ENCODE results near the gene BCAT1. TPM values are rescaled to one million over a fixed set of nuclear protein-coding genes. Genes with fewer than 3 reads are reported as not detected.

BCAT1 gene
- total RNA-seq, 4 donors from 2014 or later: 3.9 to 36.3 (median 13.7) TPM

GRCh38 chr12:24920141-24920540 lies 28.8 kb downstream of the BCAT1 start:
- Histone ChIP-seq H3K9me3 (no peaks in the 10 kb centered on the region), H3K4me3 (no peak overlapping the region), H3K4me1 (no peaks in the 10 kb centered on the region), H3K27ac (no peak overlapping the region), H3K36me3 (no peaks in the 10 kb centered on the region), H3K27me3 (no peaks in the 10 kb centered on the region)
- TF ChIP-seq POLR2A (IDR thresholded peaks at IDR 0.05): no peak
- TF ChIP-seq, protein P1, sequence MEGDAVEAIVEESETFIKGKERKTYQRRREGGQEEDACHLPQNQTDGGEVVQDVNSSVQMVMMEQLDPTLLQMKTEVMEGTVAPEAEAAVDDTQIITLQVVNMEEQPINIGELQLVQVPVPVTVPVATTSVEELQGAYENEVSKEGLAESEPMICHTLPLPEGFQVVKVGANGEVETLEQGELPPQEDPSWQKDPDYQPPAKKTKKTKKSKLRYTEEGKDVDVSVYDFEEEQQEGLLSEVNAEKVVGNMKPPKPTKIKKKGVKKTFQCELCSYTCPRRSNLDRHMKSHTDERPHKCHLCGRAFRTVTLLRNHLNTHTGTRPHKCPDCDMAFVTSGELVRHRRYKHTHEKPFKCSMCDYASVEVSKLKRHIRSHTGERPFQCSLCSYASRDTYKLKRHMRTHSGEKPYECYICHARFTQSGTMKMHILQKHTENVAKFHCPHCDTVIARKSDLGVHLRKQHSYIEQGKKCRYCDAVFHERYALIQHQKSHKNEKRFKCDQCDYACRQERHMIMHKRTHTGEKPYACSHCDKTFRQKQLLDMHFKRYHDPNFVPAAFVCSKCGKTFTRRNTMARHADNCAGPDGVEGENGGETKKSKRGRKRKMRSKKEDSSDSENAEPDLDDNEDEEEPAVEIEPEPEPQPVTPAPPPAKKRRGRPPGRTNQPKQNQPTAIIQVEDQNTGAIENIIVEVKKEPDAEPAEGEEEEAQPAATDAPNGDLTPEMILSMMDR (IDR thresholded peaks at IDR 0.05): no peak
- no peak for DNase-seq

- H3K27ac ChIP-seq: no peak overlapping the region
- no peaks in the 10 kb centered on the region for H3K27me3 ChIP-seq
- no peaks in the 10 kb centered on the region for H3K36me3 ChIP-seq
- no peaks in the 10 kb centered on the region for H3K9me3 ChIP-seq
- no peaks in the 10 kb centered on the region for H3K4me1 ChIP-seq
- TF ChIP-seq, protein P1 (IDR thresholded peaks at IDR 0.05): no peak
- TF ChIP-seq POLR2A (IDR thresholded peaks at IDR 0.05): no peak
- H3K4me3 ChIP-seq: no peak overlapping the region
- no peak for DNase-seq
These were observed 29.4 kb downstream of the BCAT1 start for GRCh38 chr12:24919346-24920001.

GRCh38 chr12:24918596-24918995 lies 30.3 kb downstream of the BCAT1 start:
- no peak overlapping the region for H3K4me3 ChIP-seq
- H3K27me3 ChIP-seq: no peaks in the 10 kb centered on the region
- no peak for TF ChIP-seq POLR2A (IDR thresholded peaks at IDR 0.05)
- TF ChIP-seq, protein P1 (IDR thresholded peaks at IDR 0.05): no peak
- no peaks in the 10 kb centered on the region for H3K9me3 ChIP-seq
- H3K4me1 ChIP-seq: no peaks in the 10 kb centered on the region
- DNase-seq: no peak
- H3K27ac ChIP-seq: no peak overlapping the region
- H3K36me3 ChIP-seq: no peaks in the 10 kb centered on the region

DNA sequence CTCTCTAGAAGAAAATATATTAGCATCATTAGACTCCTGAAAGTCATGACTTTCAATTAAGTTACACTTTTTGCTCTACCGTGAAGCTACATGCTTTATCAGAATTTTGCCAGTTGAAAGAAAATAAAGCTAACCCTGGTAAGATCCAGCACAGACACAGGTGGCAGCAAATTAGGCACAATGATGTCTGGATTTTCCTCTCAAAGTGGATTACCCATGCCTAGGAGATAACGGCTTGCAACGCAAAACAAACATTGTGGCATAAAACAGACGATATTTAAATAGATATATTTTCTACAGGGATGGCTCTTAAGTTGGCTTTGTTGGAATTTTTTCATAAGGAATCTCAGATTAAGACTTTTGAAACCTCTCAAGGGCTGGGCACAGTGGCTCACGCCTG lies 33.4 kb downstream of the BCAT1 start:
- Histone ChIP-seq H3K9me3 (no peaks in the 10 kb centered on the region), H3K4me1 (no peaks in the 10 kb centered on the region), H3K36me3 (no peaks in the 10 kb centered on the region), H3K27me3 (no peaks in the 10 kb centered on the region), H3K4me3 (no peak overlapping the region), H3K27ac (no peak overlapping the region)
- no peak for DNase-seq
- TF ChIP-seq POLR2A (IDR thresholded peaks at IDR 0.05): no peak

GRCh38 chr12:24913953-24914352 lies 34.9 kb downstream of the BCAT1 start:
- Histone ChIP-seq H3K27ac (no peak overlapping the region), H3K36me3 (no peaks in the 10 kb centered on the region), H3K4me3 (no peak overlapping the region), H3K4me1 (no peaks in the 10 kb centered on the region), H3K9me3 (no peaks in the 10 kb centered on the region), H3K27me3 (no peaks in the 10 kb centered on the region)
- no peak for DNase-seq
- TF ChIP-seq, protein P1 (IDR thresholded peaks at IDR 0.05): no peak
- no peak for TF ChIP-seq POLR2A (IDR thresholded peaks at IDR 0.05)

DNA sequence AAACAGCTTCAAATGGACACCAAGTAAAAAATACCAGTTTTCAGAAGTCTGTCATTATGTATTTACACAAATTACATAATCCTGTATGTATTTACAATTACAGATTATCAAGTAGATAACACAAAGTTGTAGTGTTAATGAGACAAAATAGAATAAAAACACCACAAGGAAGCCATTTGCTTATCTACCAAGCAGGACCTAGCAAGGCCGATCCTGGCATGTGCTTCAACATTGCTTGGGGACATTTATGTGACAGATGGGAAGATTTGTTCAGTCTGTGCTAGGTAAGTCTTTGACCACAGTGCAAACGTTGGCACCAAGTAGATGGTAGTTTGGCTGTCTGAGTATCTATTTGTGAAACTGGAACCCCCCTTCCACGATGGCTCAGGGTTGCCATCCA lies 35.8 kb downstream of the BCAT1 start:
- no peaks in the 10 kb centered on the region for H3K4me1 ChIP-seq
- H3K36me3 ChIP-seq: no peaks in the 10 kb centered on the region
- no peak for DNase-seq
- no peaks in the 10 kb centered on the region for H3K9me3 ChIP-seq
- no peaks in the 10 kb centered on the region for H3K27me3 ChIP-seq
- no peak overlapping the region for H3K4me3 ChIP-seq
- no peak overlapping the region for H3K27ac ChIP-seq
- TF ChIP-seq POLR2A (IDR thresholded peaks at IDR 0.05): no peak
- TF ChIP-seq, protein P1 (IDR thresholded peaks at IDR 0.05): no peak

Measured in Peyer's patch (tissue), 4 donors.